A673 (cell line): Measurements from ENCODE around the gene SCN1B. TPM values are rescaled to one million over a fixed set of nuclear protein-coding genes. Genes with fewer than 3 reads are reported as not detected.

Experiments
- BruUV-seq: library from RNA; stranded (reverse); fragments of 400-500 nt; replicated peaks from 2 replicates; lab custom pipeline; 2021; lab: Mats Ljungman, UMichigan
- CTCF ChIA-PET: fragments of 300-600 bp; sonication (Branson Sonifier 250); formaldehyde crosslinking; loops from one replicate; lab custom pipeline; 2022; ENCODE audit warnings: antibody characterized with exemption; lab: Charles Lee
- POLR2A ChIA-PET: fragments of 300-600 bp; sonication (Branson Sonifier 250); formaldehyde crosslinking; loops from one replicate; lab custom pipeline; 2022; ENCODE audit warnings: antibody characterized with exemption; ENCODE audit not compliant: low non-redundant PET; lab: Charles Lee
- DNase-seq: peaks from one replicate; pipeline ENCODE4 v3.0.0-alpha.2; 2015; ENCODE audit warnings: low spot score
- H3K27ac ChIP-seq: fragments of 200-600 bp; sonication (generic); 2 replicates; pipeline ENCODE4 v1.5.1; 2016; ENCODE audit warnings: mixed run types, low read depth, mild to moderate bottlenecking, mixed read lengths, antibody characterized with exemption, low read length; ENCODE audit not compliant: poor library complexity, severe bottlenecking
- H3K27me3 ChIP-seq: fragments of 200-600 bp; sonication (generic); replicated peaks from 2 replicates; pipeline ENCODE4 v1.6.1; 2017; ENCODE audit warnings: mixed run types, low read depth, mild to moderate bottlenecking, mixed read lengths, antibody characterized with exemption, low read length; ENCODE audit not compliant: insufficient read depth, poor library complexity
- H3K36me3 ChIP-seq: fragments of 200-600 bp; sonication (generic); 2 replicates; pipeline ENCODE4 v1.6.1; 2016; ENCODE audit warnings: mixed run types, mild to moderate bottlenecking, mixed read lengths, antibody characterized with exemption, low read length; ENCODE audit not compliant: insufficient read depth, poor library complexity, severe bottlenecking
- H3K4me1 ChIP-seq: fragments of 200-600 bp; sonication (generic); 2 replicates; pipeline ENCODE4 v1.6.1; 2017; ENCODE audit warnings: mixed run types, mild to moderate bottlenecking, mixed read lengths, antibody characterized with exemption, low read length; ENCODE audit not compliant: insufficient read depth, poor library complexity, severe bottlenecking
- H3K4me3 ChIP-seq: fragments of 200-600 bp; sonication (generic); 2 replicates; pipeline ENCODE4 v1.5.1; 2016; ENCODE audit warnings: low read depth, mixed run types, mild to moderate bottlenecking, mixed read lengths, low read length; ENCODE audit not compliant: poor library complexity, severe bottlenecking
- H3K9me3 ChIP-seq: fragments of 200-600 bp; sonication (generic); 2 replicates; pipeline ENCODE4 v1.6.1; 2016; ENCODE audit warnings: mixed run types, low read depth, mild to moderate bottlenecking, mixed read lengths, antibody characterized with exemption, low read length; ENCODE audit not compliant: poor library complexity, severe bottlenecking
- CTCF ChIP-seq: fragments of 300-800, 200-600 bp; sonication (generic); conservative IDR thresholded peaks from 2 replicates; pipeline ENCODE4 v1.5.1; 2017; ENCODE audit warnings: low read depth, mild to moderate bottlenecking, antibody characterized with exemption, low read length, moderate library complexity, mixed read lengths
- EZH2 ChIP-seq: fragments of 200-600 bp; sonication (generic); IDR thresholded peaks from 2 replicates; pipeline ENCODE4 v1.6.1; 2017; ENCODE audit warnings: borderline replicate concordance, low read depth, mild to moderate bottlenecking, mixed read lengths, antibody characterized with exemption, low read length; ENCODE audit not compliant: poor library complexity, severe bottlenecking
- intact Hi-C: fragments of 100-400 bp; cut with micrococcal nuclease; formaldehyde crosslinking; loops from one replicate; pipeline ENCODE4 v1.10.0; 2022; ENCODE audit not compliant: unreplicated experiment
- total RNA-seq: library from RNA; stranded (reverse); gene quantifications from 2 replicates; pipeline ENCODE4 v1.2.3, GENCODE V29; 2021

Gene SCN1B
- total RNA-seq, 1 experiment from 2014 or later, result 2.3 TPM

GRCh38 chr19:35075202-35076025 is 45.1 kb downstream of the SCN1B start:
- Histone ChIP-seq H3K27ac (no peak overlapping the region), H3K9me3 (peaks cover 3% of the 10 kb centered on the region), H3K4me3 (no peak overlapping the region), H3K27me3 (no peaks in the 10 kb centered on the region), H3K4me1 (no peaks in the 10 kb centered on the region), H3K36me3 (no peaks in the 10 kb centered on the region)
- CTCF ChIA-PET, result no interaction called here
- DNase-seq, result no peak
- TF ChIP-seq EZH2, result no peak
- TF ChIP-seq CTCF, result no peak
- intact Hi-C loops, result no loop called here
- no TSS peak for BruUV-seq
- POLR2A ChIA-PET, result no interaction called here

- H3K27me3 ChIP-seq, result no peaks in the 10 kb centered on the region
- H3K4me3 ChIP-seq, result no peak overlapping the region
- H3K4me1 ChIP-seq, result no peaks in the 10 kb centered on the region
- intact Hi-C loops, result no loop called here
- TF ChIP-seq EZH2 (no peak), CTCF (no peak)
- no peaks in the 10 kb centered on the region for H3K9me3 ChIP-seq
- DNase-seq, result no peak
- no TSS peak for BruUV-seq
- H3K36me3 ChIP-seq, result no peaks in the 10 kb centered on the region
- H3K27ac ChIP-seq, result no peak overlapping the region
- POLR2A ChIA-PET, result no interaction called here
- CTCF ChIA-PET, result no interaction called here
Measured at GRCh38 chr19:35076026-35076370, 45.7 kb downstream of the SCN1B start.

- no peaks in the 10 kb centered on the region for H3K27me3 ChIP-seq
- H3K4me3 ChIP-seq, result no peak overlapping the region
- no peaks in the 10 kb centered on the region for H3K9me3 ChIP-seq
- no peaks in the 10 kb centered on the region for H3K36me3 ChIP-seq
- no peak for DNase-seq
- H3K27ac ChIP-seq, result no peak overlapping the region
- no peak for TF ChIP-seq EZH2
- no peak for TF ChIP-seq CTCF
- intact Hi-C loops, result no loop called here
- no peaks in the 10 kb centered on the region for H3K4me1 ChIP-seq
- no TSS peak for BruUV-seq
- ChIA-PET CTCF (no interaction called here), POLR2A (no interaction called here)
Measured at GRCh38 chr19:35076657-35077056, 46.4 kb downstream of the SCN1B start.
